PC-9 (cell line): ENCODE measurements around the gene GANAB.

Experiments
- CTCF ChIP-seq: fragments of 200-600 bp; sonication (generic); conservative IDR thresholded peaks from 2 replicates; pipeline ENCODE4 v1.6.1; 2017; ENCODE audit warnings: mixed run types, antibody characterized with exemption, mild to moderate bottlenecking, moderate library complexity
- EZH2 ChIP-seq: fragments of 200-600 bp; sonication (generic); IDR thresholded peaks from 2 replicates; pipeline ENCODE4 v1.8.0; 2017; ENCODE audit warnings: antibody characterized with exemption, low read depth

- no peak for TF ChIP-seq CTCF
- no peak for TF ChIP-seq EZH2
These were observed 51.3 kb downstream of the GANAB start for GRCh38 chr11:62595124-62595523.
